ENCODE results near the gene SORCS2.

SORCS2 gene

DNA sequence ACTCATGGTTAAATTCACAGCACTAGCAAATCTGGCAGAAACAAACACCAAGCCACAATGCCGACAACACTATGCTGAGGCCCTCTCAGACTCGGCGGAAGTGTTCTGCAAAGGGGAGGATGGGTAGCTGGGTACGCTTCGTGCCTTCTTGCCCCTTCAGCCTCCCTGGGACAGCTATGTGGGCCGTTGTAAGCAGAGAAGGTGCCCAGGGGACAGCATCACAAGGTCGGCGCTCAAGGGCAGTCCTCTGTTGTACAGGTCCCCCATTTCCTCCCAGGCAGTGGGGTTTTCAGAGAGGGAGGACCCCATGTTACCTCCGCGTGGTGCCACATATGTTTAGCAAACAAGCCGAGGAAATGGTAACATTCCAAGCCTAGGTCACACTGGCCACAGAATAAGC is 573.7 kb downstream of the SORCS2 start:
- no peak for DNase-seq (ENCODE audit: low spot score)

DNA sequence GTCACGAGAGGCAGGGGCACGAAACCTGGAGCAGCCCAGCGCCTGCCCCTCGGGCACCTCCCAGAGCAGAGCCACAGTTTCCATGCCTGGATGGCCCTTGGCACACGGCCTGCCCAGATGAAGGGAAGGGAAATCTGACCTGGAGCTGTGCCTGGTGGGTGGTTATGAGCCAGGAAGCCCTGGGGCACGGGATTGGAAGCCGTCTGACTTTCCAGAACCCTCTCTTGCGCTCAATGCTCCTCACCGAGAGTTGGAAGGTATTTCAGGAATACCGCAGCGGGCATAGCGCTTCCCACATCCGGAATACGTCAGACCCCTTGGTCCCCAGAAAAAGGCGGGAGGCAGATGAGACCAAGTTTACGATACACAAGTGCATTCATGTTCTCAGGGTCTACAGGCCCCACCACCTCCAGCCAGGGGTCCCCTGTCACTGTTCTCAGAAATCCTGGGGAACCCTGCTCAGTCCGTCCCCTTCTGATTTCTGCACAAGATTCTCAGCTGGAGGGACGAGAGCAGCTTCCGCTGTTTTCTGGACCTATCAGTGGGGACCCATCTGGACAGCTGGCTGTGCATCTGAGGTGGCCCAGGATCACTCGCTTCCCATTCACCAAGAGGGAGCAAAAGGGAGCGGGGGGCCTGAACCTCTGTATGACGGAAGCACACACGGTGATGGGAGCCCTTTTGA is 574.5 kb downstream of the SORCS2 start:
- peak; percentile 58 for DNase-seq (ENCODE audit: low spot score)

- no peak for DNase-seq (ENCODE audit: low spot score)
Measured at GRCh38 chr4:7767526-7767925, 575.2 kb downstream of the SORCS2 start.

GRCh38 chr4:7767966-7768365 is 575.6 kb downstream of the SORCS2 start:
- DNase-seq (ENCODE audit: low spot score): no peak

DNA sequence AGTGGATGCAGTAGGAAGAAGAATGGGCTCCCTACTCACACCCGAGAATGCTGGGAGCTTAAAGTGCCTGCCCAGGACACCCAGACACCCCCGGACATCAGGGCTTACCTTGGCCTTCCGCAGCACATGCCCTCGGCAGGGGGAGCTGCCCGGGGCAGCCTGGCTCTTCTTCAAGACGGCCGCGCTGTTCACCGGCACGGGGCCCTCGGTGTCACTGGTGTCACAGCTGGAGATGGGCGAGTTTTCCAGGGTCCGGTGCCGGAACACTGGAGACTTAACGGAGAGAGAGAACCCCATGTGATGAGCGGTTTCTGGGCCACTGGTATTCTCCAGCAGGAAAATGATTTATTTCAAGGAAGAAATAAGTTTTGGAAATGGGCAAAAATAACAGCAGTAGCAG is 576.4 kb downstream of the SORCS2 start:
- DNase-seq (ENCODE audit: low spot score): no peak

- peak; percentile 15 for DNase-seq (ENCODE audit: low spot score)
Measured at GRCh38 chr4:7769396-7770223, 577.3 kb downstream of the SORCS2 start.

DNA sequence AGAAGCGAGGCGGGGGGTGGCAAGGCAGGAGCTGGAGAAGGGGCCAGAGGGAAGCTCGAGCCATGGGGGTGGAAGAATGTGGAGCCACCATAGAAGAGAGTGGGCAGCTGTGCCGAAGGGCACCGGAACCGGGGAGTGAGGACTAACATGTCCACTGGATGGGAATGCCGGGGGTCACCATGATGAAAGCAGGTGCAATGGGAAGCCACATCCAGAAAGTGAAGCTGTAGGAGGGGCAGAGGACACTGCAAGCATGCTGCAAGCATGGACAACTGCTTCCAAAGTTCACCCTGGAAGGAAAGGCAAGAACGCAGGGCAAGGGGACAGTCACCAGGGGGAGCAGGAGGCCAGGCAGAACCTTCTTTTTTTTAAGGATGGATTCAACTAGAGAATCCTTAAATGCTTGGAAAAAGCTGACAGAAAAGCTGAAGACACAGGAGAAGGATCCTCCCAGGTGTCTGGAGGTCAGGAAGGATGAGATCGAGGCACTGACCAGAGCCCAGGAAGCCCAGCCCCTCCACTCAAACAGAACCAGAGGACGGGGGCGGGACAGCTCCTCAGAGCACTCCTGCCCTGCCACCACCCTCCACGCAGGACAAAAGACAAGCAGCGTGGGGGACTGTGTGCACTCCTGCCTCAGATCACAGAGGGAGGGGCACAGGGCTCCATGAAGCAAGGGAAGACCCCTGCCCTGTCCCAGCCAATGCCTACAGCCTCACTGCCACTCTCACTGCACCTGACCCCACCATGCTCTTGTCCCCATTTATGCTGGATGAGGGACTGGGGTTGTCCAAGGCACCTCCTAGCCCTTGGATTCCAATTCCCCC is 578.1 kb downstream of the SORCS2 start:
- peak; percentile 19 for DNase-seq (ENCODE audit: low spot score)

DNA sequence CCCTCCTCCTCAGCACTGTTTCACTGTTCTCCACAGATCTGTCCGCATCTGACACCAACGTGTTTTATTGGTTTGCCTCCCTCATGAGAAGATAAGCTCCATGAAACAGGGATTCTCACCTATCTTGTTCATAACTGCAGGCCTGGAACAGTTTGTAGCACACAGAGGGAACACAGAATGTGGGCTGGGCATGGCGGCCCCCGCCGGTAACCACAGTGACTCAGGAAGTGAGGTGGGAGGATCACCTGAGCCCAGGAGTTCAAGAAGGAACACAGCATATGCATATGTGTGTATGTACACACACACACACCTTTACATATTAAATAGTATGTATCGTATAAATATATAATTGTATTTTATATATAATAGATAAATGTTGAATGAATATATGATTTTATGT is 578.7 kb downstream of the SORCS2 start:
- DNase-seq (ENCODE audit: low spot score): no peak

GRCh38 chr4:7771541-7772507 is 579.5 kb downstream of the SORCS2 start:
- DNase-seq (ENCODE audit: low spot score): no peak

GRCh38 chr4:7772711-7773385 is 580.5 kb downstream of the SORCS2 start:
- DNase-seq (ENCODE audit: low spot score): no peak

GRCh38 chr4:7773401-7774180 is 581.3 kb downstream of the SORCS2 start:
- no peak for DNase-seq (ENCODE audit: low spot score)

- DNase-seq (ENCODE audit: low spot score): no peak
Measured at GRCh38 chr4:7774301-7775294, 582.3 kb downstream of the SORCS2 start.

DNA sequence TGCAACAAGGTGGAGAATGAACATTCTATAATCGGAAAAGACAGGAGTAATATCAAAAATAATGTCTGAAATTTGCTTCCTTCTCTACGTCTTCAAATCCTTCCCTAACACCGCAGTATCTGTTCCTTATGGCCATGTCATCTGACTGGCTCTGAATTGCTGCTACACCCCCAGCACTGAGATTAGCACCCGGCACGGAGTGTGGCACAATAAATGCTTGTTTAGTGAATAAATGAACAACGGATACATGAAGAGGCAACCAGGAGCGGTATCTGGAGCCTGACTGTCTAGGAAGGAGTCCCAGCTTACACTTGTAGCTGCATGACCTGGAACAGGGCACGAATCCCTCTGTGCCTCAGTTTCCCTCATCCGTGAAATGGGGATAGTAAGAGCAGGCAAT is 583.1 kb downstream of the SORCS2 start:
- DNase-seq (ENCODE audit: low spot score): no peak

GRCh38 chr4:7777017-7777710 is 584.8 kb downstream of the SORCS2 start:
- peak; percentile 35 for DNase-seq (ENCODE audit: low spot score)

- no peak for DNase-seq (ENCODE audit: low spot score)
Measured at GRCh38 chr4:7777871-7778509, 585.7 kb downstream of the SORCS2 start.

DNA sequence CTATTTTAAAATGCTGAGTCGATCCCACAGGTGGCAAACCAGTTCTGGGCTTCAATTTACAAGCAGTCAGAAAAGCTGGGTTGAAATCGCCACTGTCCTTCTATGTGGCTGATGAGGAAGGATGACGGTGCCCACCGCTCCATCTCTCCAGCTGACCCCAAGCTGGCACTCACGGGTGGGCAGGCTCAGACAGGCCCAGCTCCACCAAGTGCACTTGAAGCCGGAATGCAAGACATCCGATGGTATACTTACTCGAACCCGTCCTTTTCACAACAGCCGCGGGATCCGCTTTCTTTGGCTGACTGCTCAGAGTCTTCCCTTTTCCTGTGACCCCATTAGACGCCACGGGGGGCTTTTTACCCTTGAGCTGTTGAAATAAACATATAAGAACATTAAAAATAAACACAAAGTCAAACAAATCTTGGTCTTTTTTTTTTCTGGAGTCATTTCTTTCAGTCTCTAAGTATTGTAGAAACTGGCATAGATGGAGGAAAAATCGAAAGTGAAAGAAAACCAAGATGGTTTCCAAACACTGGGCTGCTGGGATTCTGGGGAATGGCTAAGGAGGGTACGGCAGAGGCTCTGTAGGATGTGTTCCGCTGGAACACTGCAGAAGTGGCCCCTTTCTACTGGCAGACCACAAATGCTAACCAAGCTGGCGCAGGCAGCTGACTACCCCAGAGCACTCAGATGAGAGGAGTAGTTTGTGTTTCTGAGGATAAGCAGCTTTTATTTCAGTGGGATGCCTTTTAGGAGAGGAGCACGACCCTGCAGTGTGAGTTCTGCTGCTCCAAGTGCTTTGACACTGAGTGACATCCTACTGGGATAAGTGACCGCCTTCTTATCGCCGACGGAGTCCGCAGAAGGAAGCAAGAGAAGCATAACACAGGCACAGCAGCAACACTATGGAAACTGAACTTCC is 586.4 kb downstream of the SORCS2 start:
- no peak for DNase-seq (ENCODE audit: low spot score)

DNA sequence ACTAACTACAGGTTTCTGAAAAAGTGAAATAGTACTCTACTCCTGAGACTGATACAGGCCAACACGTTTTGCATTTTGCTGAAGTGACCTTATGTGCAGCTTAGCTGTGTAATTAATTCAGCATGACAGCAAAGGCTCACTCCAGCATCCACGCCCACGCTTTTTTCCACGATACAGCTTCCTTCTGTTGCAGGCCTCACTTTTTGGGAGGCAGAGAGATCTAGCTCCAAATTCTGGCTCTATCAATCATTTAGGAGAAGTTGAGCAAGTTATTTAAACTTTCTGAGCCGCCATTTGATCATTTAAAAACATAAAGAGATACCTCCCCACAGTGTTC is 587.1 kb downstream of the SORCS2 start:
- no peak for DNase-seq (ENCODE audit: low spot score)

Measured in cerebellar cortex (tissue), 1 donor.